ENCODE results near the gene ERBB4.

The ERBB4 gene

GRCh38 chr2:211503856-211504255 lies 1034.7 kb downstream of the ERBB4 start:
- no peak for DNase-seq

GRCh38 chr2:211503198-211503597 lies 1035.4 kb downstream of the ERBB4 start:
- no peak for DNase-seq

- no peak for DNase-seq
Measured at GRCh38 chr2:211498551-211499205, 1039.9 kb downstream of the ERBB4 start.

- DNase-seq: no peak
Measured at GRCh38 chr2:211495339-211495738, 1043.3 kb downstream of the ERBB4 start.

- no peak for DNase-seq
Measured at GRCh38 chr2:211494536-211494935, 1044.1 kb downstream of the ERBB4 start.

GRCh38 chr2:211494085-211494484 lies 1044.5 kb downstream of the ERBB4 start:
- no peak for DNase-seq

GRCh38 chr2:211487733-211488132 lies 1050.9 kb downstream of the ERBB4 start:
- no peak for DNase-seq

- no peak for DNase-seq
Measured at GRCh38 chr2:211479536-211480150, 1059.0 kb downstream of the ERBB4 start.

- DNase-seq: no peak
Measured at GRCh38 chr2:211477537-211478275, 1060.9 kb downstream of the ERBB4 start.

- no peak for DNase-seq
Measured at GRCh38 chr2:211473116-211473515, 1065.5 kb downstream of the ERBB4 start.

GRCh38 chr2:211469664-211470059 lies 1068.9 kb downstream of the ERBB4 start:
- no peak for DNase-seq

GRCh38 chr2:211468877-211469663 lies 1069.5 kb downstream of the ERBB4 start:
- DNase-seq: no peak

- DNase-seq: no peak
Measured at GRCh38 chr2:211468217-211468616, 1070.4 kb downstream of the ERBB4 start.

- DNase-seq: no peak
Measured at GRCh38 chr2:211463397-211463796, 1075.2 kb downstream of the ERBB4 start.

GRCh38 chr2:211458974-211459373 lies 1079.6 kb downstream of the ERBB4 start:
- DNase-seq: no peak

GRCh38 chr2:211457325-211457724 lies 1081.3 kb downstream of the ERBB4 start:
- DNase-seq: no peak

GRCh38 chr2:211455216-211455841 lies 1083.3 kb downstream of the ERBB4 start:
- DNase-seq: no peak

- no peak for DNase-seq
Measured at GRCh38 chr2:211454679-211455078, 1083.9 kb downstream of the ERBB4 start.

- no peak for DNase-seq
Measured at GRCh38 chr2:211453311-211453887, 1085.2 kb downstream of the ERBB4 start.

- DNase-seq: no peak
Measured at GRCh38 chr2:211451642-211452041, 1087.0 kb downstream of the ERBB4 start.

- DNase-seq: no peak
Measured at GRCh38 chr2:211449819-211450218, 1088.8 kb downstream of the ERBB4 start.

- DNase-seq: no peak
Measured at GRCh38 chr2:211447548-211447947, 1091.1 kb downstream of the ERBB4 start.

Data from left hindlimb (tissue), 1 donor.